ENCODE measurements around the gene SHISA2. TPM values are rescaled to one million over a fixed set of nuclear protein-coding genes. Genes with fewer than 3 reads are reported as not detected.

Gene SHISA2
- total RNA-seq, 1 experiment from 2014 or later, result 20.5 TPM

DNA sequence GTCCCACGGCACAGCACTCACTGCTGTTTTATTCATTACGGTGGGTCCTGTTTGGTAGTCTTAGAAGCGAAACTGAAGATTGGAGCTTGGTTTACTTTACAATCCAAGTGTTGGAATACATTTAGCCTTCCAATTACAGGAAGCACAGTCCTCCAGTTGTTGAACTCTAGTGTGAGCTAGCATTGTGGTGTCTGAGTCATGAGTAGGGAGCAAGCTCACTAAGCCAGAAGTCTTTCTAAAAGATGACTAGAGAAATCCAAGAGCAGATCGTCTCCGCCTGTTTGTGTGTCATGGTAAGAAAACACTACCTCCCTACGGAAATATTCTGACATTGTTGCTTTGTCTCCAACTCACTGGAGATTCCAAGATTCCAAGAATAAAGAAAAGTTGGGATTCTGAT lies 10.1 kb upstream of the SHISA2 start (continued):
- TF ChIP-seq, protein P1, sequence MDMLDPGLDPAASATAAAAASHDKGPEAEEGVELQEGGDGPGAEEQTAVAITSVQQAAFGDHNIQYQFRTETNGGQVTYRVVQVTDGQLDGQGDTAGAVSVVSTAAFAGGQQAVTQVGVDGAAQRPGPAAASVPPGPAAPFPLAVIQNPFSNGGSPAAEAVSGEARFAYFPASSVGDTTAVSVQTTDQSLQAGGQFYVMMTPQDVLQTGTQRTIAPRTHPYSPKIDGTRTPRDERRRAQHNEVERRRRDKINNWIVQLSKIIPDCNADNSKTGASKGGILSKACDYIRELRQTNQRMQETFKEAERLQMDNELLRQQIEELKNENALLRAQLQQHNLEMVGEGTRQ (CRISPR knock-in tag; IDR thresholded peaks at IDR 0.05), result no peak

GRCh38 chr13:26061256-26061655 lies 9.4 kb upstream of the SHISA2 start:
- Mint-ChIP-seq H3K4me3 (no peak overlapping the region), H3K9me3 (no peaks in the 10 kb centered on the region), H3K4me1 (peaks cover 29% of the 10 kb centered on the region), H3K27ac (no peak overlapping the region), H3K36me3 (no peaks in the 10 kb centered on the region), H3K27me3 (ENCODE audit: low read depth) (no peaks in the 10 kb centered on the region)
- POLR2A ChIA-PET, result interaction anchor here (1.0 kb wide), 1 partner anchor 10 kb away, joined by 3 read pairs; no protein-coding TSS in a partner anchor
- no peak for ATAC-seq
- CTCF ChIA-PET, result interaction anchor here (1.1 to 2.1 kb wide), 2 partner anchors 23 to 231 kb away, joined by 4 to 19 read pairs; no protein-coding TSS in a partner anchor
- DNase-seq (ENCODE audit: low spot score), result no peak
- TF ChIP-seq ELF4 (CRISPR knock-in tag; IDR thresholded peaks at IDR 0.05; ENCODE audit: low read depth), result no peak
- TF ChIP-seq, protein P2, sequence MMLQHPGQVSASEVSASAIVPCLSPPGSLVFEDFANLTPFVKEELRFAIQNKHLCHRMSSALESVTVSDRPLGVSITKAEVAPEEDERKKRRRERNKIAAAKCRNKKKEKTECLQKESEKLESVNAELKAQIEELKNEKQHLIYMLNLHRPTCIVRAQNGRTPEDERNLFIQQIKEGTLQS (CRISPR knock-in tag; conservative IDR thresholded peaks at IDR 0.05), result no peak
- TF ChIP-seq CREM (CRISPR knock-in tag; IDR thresholded peaks at IDR 0.05), result no peak
- no peak for TF ChIP-seq ATF1 (CRISPR knock-in tag; IDR thresholded peaks at IDR 0.05)
- no peak for TF ChIP-seq ZNF423 (CRISPR knock-in tag; IDR thresholded peaks at IDR 0.05)
- TF ChIP-seq, protein P3, sequence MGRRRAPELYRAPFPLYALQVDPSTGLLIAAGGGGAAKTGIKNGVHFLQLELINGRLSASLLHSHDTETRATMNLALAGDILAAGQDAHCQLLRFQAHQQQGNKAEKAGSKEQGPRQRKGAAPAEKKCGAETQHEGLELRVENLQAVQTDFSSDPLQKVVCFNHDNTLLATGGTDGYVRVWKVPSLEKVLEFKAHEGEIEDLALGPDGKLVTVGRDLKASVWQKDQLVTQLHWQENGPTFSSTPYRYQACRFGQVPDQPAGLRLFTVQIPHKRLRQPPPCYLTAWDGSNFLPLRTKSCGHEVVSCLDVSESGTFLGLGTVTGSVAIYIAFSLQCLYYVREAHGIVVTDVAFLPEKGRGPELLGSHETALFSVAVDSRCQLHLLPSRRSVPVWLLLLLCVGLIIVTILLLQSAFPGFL (CRISPR knock-in tag; IDR thresholded peaks at IDR 0.05; ENCODE audit: borderline replicate concordance), result no peak
- TF ChIP-seq TCF7 (CRISPR knock-in tag; IDR thresholded peaks at IDR 0.05; ENCODE audit: low read depth), result no peak
- TF ChIP-seq TP53 (CRISPR knock-in tag; IDR thresholded peaks at IDR 0.05), result no peak
- no peak for TF ChIP-seq KAT7 (CRISPR knock-in tag; IDR thresholded peaks at IDR 0.05; ENCODE audit: borderline replicate concordance)
- no peak for TF ChIP-seq MLX (CRISPR knock-in tag; IDR thresholded peaks at IDR 0.05)
- TF ChIP-seq AR (CRISPR knock-in tag; IDR thresholded peaks at IDR 0.05), result no peak
- no peak for TF ChIP-seq ZNF317 (CRISPR knock-in tag; IDR thresholded peaks at IDR 0.05; ENCODE audit: borderline replicate concordance, low read depth)
- no peak for TF ChIP-seq SP1 (CRISPR knock-in tag; conservative IDR thresholded peaks at IDR 0.05)
- TF ChIP-seq, protein P4, sequence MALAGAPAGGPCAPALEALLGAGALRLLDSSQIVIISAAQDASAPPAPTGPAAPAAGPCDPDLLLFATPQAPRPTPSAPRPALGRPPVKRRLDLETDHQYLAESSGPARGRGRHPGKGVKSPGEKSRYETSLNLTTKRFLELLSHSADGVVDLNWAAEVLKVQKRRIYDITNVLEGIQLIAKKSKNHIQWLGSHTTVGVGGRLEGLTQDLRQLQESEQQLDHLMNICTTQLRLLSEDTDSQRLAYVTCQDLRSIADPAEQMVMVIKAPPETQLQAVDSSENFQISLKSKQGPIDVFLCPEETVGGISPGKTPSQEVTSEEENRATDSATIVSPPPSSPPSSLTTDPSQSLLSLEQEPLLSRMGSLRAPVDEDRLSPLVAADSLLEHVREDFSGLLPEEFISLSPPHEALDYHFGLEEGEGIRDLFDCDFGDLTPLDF (CRISPR knock-in tag; IDR thresholded peaks at IDR 0.05), result no peak
- TF ChIP-seq, protein P5, sequence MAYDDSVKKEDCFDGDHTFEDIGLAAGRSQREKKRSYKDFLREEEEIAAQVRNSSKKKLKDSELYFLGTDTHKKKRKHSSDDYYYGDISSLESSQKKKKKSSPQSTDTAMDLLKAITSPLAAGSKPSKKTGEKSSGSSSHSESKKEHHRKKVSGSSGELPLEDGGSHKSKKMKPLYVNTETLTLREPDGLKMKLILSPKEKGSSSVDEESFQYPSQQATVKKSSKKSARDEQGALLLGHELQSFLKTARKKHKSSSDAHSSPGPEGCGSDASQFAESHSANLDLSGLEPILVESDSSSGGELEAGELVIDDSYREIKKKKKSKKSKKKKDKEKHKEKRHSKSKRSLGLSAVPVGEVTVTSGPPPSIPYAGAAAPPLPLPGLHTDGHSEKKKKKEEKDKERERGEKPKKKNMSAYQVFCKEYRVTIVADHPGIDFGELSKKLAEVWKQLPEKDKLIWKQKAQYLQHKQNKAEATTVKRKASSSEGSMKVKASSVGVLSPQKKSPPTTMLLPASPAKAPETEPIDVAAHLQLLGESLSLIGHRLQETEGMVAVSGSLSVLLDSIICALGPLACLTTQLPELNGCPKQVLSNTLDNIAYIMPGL (CRISPR knock-in tag; IDR thresholded peaks at IDR 0.05), result no peak
- no peak for TF ChIP-seq STAT6 (CRISPR knock-in tag; conservative IDR thresholded peaks at IDR 0.05; ENCODE audit: low read depth)

Measured in WTC11 (cell line).